Retina (tissue), 1 donor: Measurements from ENCODE around the gene DDX42.
"Not testable (repeated sequence)": the region's sequence is repeated elsewhere in the genome, so short reads cannot be mapped to it uniquely, and the experiment has no call there.

ENCODE experiments used
- DNase-seq: peaks from one replicate; pipeline ENCODE4 v3.0.0-alpha.2; 2016

The DDX42 gene

GRCh38 chr17:63780507-63780906 lies 6.5 kb downstream of the DDX42 start:
- DNase-seq, result no peak

DNA sequence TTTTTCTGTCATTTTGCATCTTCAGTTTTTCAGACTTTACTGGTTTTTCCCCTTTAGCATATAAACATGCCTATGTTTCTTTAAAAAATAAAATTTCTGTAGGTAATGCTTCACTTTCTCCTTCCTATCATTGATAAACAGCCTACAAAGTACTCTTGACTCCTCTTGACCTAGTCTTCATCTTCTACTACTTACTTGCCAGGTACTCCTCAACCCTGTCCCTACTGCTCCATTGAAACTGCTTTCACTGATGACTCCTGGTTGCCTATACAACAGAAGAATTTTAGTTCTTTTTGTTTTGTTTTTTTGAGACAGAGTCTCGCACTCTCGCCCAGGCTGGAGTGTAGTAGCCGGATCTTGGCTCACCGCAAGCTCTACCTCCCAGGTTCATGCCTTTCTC lies 7.0 kb downstream of the DDX42 start:
- no peak for DNase-seq

GRCh38 chr17:63783522-63783921 lies 9.6 kb downstream of the DDX42 start:
- DNase-seq, result no peak

GRCh38 chr17:63785556-63785955 lies 11.6 kb downstream of the DDX42 start:
- DNase-seq, result no peak

GRCh38 chr17:63786117-63786516 lies 12.1 kb downstream of the DDX42 start:
- DNase-seq, result no peak

DNA sequence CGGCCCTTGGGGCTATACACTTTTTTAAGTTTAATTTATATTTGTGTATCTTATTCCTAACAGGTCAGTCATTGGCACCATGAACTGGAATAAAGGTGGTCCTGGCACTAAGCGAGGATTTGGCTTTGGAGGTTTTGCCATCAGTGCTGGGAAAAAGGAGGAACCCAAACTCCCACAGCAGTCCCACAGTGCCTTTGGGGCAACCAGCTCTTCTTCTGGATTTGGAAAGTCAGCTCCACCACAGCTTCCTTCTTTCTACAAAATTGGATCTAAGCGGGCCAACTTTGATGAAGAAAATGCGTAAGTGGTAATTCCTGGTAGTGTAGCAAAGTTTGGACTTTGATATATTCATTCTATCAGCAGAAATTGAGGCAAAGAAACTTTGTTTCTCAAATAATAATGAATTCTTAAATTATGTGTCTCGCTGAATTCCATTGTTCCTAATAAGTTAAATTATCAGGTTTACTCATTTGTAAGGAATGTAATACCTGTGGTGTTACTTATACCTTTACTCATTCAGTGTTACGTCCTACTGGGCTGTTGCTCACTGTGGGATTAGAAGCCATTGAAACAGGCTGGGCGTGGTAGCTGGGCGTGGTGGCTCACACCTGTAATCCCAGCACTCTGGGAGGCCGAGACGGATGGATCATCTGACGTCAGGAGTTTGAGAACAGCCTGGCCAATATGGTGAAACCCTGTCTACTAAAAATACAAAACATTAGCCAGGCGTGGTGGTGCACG lies 13.2 kb downstream of the DDX42 start:
- DNase-seq, result no peak

DNA sequence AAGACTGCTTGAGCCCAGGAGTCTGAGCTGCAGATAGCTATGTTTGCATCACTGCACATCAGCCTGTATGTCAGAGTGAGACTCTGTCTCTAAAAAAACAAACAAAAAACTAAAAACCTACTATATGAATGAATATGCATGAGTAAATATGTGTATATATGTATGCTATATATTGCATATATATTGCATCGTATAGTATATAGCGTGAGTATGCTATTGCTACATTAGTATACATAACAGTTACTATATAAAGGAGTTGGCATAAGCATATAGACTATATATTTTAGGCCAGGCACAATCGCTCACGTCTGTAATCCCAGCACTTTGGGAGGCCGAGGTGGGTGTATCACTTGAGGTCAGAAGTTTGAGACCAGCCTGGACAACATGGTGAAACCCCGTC lies 16.1 kb downstream of the DDX42 start:
- no peak for DNase-seq

- no peak for DNase-seq
Observed at GRCh38 chr17:63792055-63792729, 18.2 kb downstream of the DDX42 start.

GRCh38 chr17:63796375-63796774 lies 22.4 kb downstream of the DDX42 start:
- not testable (repeated sequence) for DNase-seq

GRCh38 chr17:63798572-63799106 lies 24.7 kb downstream of the DDX42 start:
- DNase-seq, result no peak

- no peak for DNase-seq
Observed at GRCh38 chr17:63800783-63801182, 26.8 kb downstream of the DDX42 start.

GRCh38 chr17:63804328-63804727 lies 30.4 kb downstream of the DDX42 start:
- DNase-seq, result no peak

DNA sequence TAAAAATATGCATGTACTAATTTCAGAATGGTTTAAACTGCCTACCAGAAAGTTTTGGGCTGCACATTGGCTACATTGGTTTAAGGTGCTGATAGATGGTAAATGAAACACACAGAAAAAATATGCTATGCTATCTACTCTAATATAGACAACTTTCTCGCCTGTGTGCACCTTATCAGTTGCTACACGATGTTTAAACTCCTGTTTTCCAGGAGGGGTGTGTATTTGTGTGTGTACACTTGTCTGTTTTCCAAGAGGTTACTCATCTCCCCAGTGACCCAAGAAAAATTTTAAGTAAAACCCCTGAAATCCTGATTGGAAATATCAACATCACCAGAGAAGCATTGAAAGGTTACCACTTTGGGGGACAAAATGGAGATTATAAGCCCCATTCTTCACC lies 31.6 kb downstream of the DDX42 start:
- DNase-seq, result no peak

DNA sequence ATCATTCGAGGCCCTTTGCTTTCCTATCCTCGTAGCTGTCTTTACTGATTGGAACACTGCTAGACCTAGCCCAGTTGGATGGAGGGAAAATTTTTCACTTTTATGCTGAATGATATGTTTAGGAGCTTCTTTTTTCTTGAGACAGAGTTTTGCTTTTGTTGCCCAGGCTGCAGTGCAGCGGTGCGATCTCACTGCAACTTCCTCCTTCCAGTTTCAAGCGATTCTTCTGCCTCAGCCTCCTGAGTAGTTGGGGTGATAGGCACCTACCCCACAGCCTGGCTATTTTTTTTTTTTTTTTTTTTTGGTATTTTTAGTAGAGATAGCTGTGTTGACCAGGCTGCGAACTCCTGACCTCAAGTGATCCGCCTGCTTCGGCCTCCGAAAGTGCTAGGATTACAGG lies 36.0 kb downstream of the DDX42 start:
- DNase-seq, result no peak

DNA sequence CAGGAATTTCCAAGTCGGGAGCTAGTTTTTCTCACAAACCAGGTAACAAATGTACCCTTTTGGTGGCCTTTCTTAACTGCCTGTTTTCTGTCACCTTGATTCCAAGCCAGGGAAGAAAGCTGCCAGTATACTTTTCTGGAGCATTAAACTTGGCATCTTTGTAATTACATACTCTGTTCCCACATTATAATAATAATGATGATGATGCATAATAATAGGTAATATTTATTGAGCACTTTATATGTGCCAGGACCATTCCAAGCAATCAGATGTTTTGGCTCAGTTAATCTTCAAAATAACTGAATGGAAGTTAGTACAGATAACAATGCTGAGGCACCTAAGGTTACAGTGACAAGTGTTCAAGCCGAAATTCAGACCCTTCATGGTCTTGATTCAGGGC lies 42.2 kb downstream of the DDX42 start:
- no peak for DNase-seq

DNA sequence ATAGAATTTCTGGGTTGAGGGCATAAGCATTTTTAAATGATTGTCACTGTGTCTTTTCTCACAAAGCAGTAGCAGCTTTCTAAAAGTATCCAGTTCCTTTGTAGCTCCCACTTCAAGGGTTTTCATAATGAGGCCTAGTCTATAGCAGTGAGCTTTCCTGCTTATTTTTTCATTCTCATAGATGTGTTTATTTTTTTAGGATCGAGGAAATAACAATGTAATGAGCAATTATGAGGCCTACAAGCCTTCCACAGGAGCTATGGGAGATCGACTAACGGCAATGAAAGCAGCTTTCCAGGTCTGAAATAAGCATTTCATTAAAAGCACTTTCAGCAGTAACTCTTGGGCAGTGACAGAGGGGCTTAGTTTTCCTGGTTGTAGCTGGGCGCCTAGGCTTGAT lies 42.7 kb downstream of the DDX42 start:
- DNase-seq, result no peak

DNA sequence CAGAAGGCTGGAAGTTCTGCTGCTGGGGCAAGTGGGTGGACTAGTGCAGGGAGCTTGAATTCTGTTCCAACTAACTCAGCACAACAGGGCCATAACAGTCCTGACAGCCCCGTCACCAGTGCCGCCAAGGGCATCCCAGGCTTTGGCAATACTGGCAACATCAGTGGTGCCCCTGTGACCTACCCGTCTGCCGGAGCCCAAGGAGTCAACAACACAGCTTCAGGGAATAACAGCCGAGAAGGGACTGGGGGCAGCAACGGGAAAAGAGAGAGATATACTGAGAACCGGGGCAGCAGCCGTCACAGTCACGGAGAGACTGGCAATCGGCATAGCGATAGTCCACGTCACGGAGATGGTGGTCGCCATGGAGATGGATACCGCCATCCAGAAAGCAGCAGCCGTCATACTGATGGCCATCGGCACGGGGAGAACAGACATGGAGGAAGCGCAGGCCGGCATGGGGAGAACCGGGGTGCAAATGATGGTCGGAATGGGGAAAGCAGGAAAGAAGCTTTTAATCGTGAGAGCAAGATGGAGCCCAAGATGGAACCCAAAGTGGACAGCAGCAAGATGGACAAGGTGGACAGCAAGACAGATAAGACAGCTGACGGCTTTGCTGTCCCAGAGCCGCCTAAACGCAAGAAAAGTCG lies 43.9 kb downstream of the DDX42 start:
- no peak for DNase-seq

DNA sequence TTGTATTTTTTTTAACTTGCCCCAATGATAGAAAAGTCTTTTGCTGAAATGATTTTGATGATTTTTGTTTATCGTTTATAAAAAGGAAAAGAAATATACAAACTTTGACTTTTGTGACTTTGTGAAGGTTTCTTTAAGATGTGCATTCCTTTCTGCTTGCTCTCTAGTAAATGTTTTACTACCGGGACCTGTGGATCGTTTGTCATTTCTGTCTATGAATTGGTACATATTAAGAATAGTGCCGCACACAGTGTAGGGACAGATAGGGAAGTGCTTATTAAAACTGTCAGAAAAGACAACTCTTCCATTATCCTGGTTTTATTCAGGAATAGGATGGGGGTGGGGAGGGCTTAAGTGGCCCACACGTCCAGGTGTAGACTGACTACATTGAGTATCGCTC lies 45.2 kb downstream of the DDX42 start:
- DNase-seq, result no peak

DNA sequence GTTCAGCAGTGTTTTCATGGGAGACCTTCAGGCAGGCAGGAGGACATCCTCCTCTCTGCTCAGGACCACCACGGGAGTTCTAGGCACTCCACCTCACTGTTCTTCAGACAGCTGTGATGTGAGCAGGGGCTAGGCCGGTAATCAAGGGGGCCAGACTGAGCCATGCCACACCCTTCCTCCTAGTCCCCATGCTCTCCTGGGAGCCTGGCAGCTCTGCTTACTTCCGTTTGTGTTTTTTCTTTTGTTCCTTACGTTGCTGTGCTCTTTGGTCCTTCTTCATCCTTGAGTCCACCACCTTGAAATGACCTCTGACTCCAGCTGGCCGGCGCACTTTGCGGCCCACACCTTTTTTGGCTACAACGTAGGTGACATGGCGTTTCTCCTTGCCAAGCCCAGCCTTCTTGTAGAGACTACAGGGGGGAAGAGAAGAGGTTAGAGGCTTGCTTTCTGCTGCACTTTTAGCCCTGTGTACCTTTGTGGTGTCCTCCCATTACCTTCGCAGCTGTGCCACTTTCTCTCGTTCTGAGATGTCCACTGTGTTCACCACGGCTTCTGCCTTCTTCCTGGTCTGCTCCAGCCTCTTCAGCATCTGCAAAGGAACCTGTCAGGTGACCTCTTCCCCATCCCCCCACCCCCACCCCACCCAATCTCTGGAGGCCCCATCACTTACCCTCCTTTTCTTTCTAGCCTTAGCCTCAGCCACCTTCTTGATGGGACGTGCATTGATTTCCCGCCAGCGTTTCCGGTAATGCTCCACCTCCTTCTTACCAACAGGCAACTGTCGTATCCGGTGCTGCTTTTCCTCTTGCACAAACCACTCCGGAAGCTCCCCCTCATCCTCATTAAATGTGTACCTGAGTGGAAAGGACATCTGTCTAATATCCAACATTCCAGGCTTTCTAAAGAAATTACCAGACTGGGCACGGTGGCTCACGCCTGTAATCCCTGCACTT lies 45.9 kb downstream of the DDX42 start:
- DNase-seq, result no peak

- DNase-seq, result no peak
Observed at GRCh38 chr17:63820963-63821561, 47.1 kb downstream of the DDX42 start.

- no peak for DNase-seq
Observed at GRCh38 chr17:63821804-63822203, 47.8 kb downstream of the DDX42 start.

- no peak for DNase-seq
Observed at GRCh38 chr17:63822537-63822936, 48.6 kb downstream of the DDX42 start.
